Prostate gland (tissue), 2 donors: Measurements from ENCODE around the gene RNF144B. TPM values are rescaled to one million over a fixed set of nuclear protein-coding genes. Genes with fewer than 3 reads are reported as not detected.
A peak's percentile ranks its signal among the peaks of the same experiment; 100 is the strongest.

Source experiments
- DNase-seq: peaks from one replicate; pipeline ENCODE4 v3.0.0-alpha.2; 2019; ENCODE audit warnings: low spot score
- H3K27ac ChIP-seq, 2 donors: fragments of 200-600 bp; sonication (generic); 2 replicates each; pipeline ENCODE4 v1.5.1; 2017 to 2019
- H3K27me3 ChIP-seq: fragments of 200-600 bp; sonication (generic); replicated peaks from 2 replicates; pipeline ENCODE4 v1.5.1; 2019; ENCODE audit not compliant: insufficient read depth
- H3K36me3 ChIP-seq, 2 donors: fragments of 200-600 bp; sonication (generic); 1 replicate in 1 of 2; 2 replicates in 1 of 2; pipeline versions ENCODE4 v1.5.1 to v1.8.1; 2017 to 2019
- H3K4me1 ChIP-seq: fragments of 200-600 bp; sonication (generic); replicated peaks from 2 replicates; pipeline ENCODE4 v1.5.1; 2019
- H3K4me3 ChIP-seq, 2 donors: fragments of 200-600 bp; sonication (generic); 2 replicates each; pipeline ENCODE4 v1.5.1; 2017 to 2019
- H3K9me3 ChIP-seq: fragments of 200-600 bp; sonication (generic); 2 replicates; pipeline ENCODE4 v1.5.1; 2017
- POLR2A ChIP-seq: fragments of 450-650 bp; IDR thresholded peaks from one replicate; pipeline ENCODE4 v1.6.1; 2016; ENCODE audit warnings: antibody characterized with exemption, mild to moderate bottlenecking
- POLR2AphosphoS5 ChIP-seq: sonication (generic); formaldehyde crosslinking; IDR thresholded peaks from one replicate; pipeline ENCODE4 v1.6.1; 2017; ENCODE audit warnings: antibody characterized with exemption
- WGBS: methylation state at CpG from one replicate; pipeline ENCODE4 v1.1.5; 2018; 5-methylcytosine and 5-hydroxymethylcytosine counted together
- intact Hi-C: fragments of 100-400 bp; cut with DNase I; formaldehyde crosslinking; loops from one replicate; pipeline ENCODE4 v1.14.2; 2022
- total RNA-seq, 2 donors: library from RNA; depleted of rRNA; stranded (reverse); fragments of >200 nt; gene quantifications; one replicate each; pipeline ENCODE4 v1.1.0, GENCODE V29; 2016
- TF ChIP-seq, protein P1 (sequence below), 4 experiments: fragments of 200-600 bp in 2 of 4; fragments of 450-650 bp in 2 of 4; sonication (generic) in 2 of 4; IDR thresholded peaks; 1 replicate in 3 of 4; 2 replicates in 1 of 4; pipeline ENCODE4 v1.5.1; 2016 to 2019; ENCODE audit warnings: antibody characterized with exemption in 4 of 4, mild to moderate bottlenecking in 2 of 4, moderate library complexity in 2 of 4

RNF144B gene
- total RNA-seq, 2 donors from 2014 or later: 25.3 to 50.8 TPM

DNA sequence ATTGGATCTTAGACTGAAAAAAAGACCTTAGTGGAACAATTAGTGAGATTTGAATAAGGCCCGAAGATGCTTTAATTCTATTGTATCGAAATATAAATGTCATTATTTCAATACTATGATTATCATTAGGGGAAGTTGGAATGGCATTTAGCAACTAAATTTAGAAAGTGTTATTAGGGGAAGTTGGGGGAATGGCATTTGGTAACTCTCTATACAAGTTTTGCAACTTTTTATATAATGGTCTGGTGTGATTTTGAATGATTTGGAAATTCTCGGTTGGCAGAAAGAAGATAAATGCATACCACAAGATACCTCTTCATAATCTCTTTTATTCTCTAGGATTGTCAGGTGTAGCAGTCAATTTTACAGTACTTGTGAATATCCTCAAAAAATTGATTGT is 49.2 kb downstream of the RNF144B start:
- Histone ChIP-seq H3K4me3 (no peak overlapping the region), H3K27me3 (no peaks in the 10 kb centered on the region), H3K4me1 (no peaks in the 10 kb centered on the region), H3K27ac (no peak overlapping the region), H3K36me3 (no peaks in the 10 kb centered on the region), H3K9me3 (no peaks in the 10 kb centered on the region)
- no peak for DNase-seq
- WGBS: 88% methylated on average over 3 of the region's 3 CpGs
- intact Hi-C loops: no loop called here
- no peak for TF ChIP-seq POLR2A
- no peak for TF ChIP-seq POLR2AphosphoS5
- TF ChIP-seq, protein P1, sequence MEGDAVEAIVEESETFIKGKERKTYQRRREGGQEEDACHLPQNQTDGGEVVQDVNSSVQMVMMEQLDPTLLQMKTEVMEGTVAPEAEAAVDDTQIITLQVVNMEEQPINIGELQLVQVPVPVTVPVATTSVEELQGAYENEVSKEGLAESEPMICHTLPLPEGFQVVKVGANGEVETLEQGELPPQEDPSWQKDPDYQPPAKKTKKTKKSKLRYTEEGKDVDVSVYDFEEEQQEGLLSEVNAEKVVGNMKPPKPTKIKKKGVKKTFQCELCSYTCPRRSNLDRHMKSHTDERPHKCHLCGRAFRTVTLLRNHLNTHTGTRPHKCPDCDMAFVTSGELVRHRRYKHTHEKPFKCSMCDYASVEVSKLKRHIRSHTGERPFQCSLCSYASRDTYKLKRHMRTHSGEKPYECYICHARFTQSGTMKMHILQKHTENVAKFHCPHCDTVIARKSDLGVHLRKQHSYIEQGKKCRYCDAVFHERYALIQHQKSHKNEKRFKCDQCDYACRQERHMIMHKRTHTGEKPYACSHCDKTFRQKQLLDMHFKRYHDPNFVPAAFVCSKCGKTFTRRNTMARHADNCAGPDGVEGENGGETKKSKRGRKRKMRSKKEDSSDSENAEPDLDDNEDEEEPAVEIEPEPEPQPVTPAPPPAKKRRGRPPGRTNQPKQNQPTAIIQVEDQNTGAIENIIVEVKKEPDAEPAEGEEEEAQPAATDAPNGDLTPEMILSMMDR (IDR thresholded peaks at IDR 0.05): no peak

DNA sequence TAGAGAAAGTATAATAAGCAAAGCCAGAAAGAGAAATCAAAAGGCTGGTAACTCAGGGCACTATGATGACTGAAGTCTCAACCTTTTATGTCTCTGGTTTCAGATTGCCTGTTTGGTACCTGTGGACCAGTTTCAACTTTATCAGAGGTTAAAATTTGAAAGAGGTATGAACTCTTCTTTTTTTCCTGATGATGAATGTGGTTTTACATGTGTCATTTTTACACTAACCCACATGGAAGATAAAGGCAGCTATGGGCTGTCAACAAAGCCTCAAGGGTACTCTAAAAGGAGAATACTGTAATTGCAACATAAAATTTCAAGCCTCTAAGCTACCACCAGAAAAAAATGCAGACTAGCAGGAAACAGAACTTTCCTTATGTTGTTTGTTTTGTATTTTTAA is 52.4 kb downstream of the RNF144B start:
- Histone ChIP-seq H3K4me1 (no peaks in the 10 kb centered on the region), H3K4me3 (no peak overlapping the region), H3K9me3 (no peaks in the 10 kb centered on the region), H3K27ac (no peak overlapping the region), H3K27me3 (no peaks in the 10 kb centered on the region), H3K36me3 (no peaks in the 10 kb centered on the region)
- intact Hi-C loops: no loop called here
- TF ChIP-seq POLR2AphosphoS5: no peak
- TF ChIP-seq POLR2A: no peak
- TF ChIP-seq, protein P1 (IDR thresholded peaks at IDR 0.05): no peak
- DNase-seq: no peak

DNA sequence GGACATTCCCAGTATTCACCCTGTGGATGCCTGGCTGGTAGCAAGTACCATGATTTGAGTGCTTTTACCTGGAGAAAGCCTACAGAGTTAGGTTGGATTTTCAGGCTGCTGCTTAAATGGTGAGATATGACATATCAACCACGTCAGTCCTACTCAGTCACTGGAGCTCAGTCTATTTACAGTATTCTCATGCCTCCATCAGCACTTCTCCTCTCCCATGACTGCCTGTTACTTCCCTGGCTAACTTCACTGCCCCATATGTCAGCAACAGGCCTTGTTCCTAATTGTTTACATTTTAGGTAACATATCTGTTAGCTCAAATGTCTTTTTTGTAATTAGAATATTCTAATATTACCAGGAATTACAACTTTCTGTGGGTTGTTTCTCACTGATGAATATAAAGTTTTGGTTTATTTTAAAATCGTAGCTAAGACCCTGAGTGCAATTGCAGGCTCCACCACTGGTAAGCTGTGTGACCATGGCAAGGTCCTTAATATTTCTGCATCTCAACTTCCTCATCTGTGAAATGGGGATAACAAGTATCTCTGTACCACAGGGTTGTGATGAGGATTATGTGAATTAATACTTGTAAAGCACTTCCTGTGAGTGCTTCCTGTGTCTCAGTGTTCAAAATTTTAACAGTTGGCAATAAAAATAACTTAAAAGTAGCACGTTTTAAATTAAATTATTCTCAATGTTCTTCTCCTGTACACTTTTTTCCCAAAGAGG is 54.3 kb downstream of the RNF144B start:
- H3K9me3 ChIP-seq: no peaks in the 10 kb centered on the region
- no peak overlapping the region for H3K4me3 ChIP-seq
- 67% methylated on average over 3 of the region's 3 CpGs for WGBS
- TF ChIP-seq, protein P1 (IDR thresholded peaks at IDR 0.05): no peak
- TF ChIP-seq POLR2A (no peak), POLR2AphosphoS5 (peak; percentile 42)
- no peaks in the 10 kb centered on the region for H3K36me3 ChIP-seq
- H3K27ac ChIP-seq: no peak overlapping the region
- intact Hi-C loops: no loop called here
- H3K4me1 ChIP-seq: no peaks in the 10 kb centered on the region
- peak; percentile 20 for DNase-seq
- no peaks in the 10 kb centered on the region for H3K27me3 ChIP-seq

DNA sequence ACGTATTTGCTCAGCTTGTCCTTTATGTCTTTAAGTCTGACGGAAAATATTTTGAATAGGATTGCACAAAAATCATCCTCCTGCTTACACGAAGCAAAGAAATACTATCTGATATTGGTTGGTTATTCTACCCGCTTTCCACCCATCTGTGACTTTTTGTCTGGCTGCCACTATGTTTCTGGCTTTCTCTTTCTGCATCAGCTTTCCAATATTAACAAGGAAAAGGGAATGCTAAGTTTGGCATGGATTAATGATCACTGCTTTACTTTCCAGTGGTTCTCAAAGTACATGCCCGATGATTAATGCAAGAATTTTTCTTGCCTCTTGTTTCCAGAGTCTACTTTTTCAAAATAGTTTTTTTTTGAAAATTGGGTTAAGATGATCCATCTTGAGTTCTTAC is 57.0 kb downstream of the RNF144B start:
- no peak overlapping the region for H3K27ac ChIP-seq
- intact Hi-C loops: no loop called here
- H3K36me3 ChIP-seq: no peaks in the 10 kb centered on the region
- H3K4me1 ChIP-seq: no peaks in the 10 kb centered on the region
- H3K9me3 ChIP-seq: no peaks in the 10 kb centered on the region
- WGBS: 35% methylated on average over 5 of the region's 5 CpGs
- TF ChIP-seq, protein P1 (IDR thresholded peaks at IDR 0.05): no peak
- TF ChIP-seq POLR2A (no peak), POLR2AphosphoS5 (no peak)
- no peaks in the 10 kb centered on the region for H3K27me3 ChIP-seq
- no peak for DNase-seq
- no peak overlapping the region for H3K4me3 ChIP-seq

DNA sequence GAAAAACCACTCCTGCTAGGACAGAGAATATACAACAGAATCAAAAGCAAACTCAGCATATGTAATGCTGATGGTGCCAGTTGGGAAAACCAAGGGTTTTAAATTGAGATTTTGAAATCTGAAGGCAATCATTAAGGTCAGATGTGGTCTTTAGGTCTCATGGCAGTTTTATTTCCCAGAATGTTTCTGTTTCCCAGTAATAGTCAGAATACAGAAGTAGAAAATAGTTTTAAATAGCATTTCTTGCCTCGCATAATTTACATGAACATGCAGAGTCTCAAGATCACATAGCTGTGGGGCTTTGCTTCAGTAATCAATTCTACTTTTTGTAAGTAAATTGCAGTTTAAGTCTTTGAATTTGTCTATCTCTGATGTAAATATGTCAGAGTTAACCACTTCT is 58.1 kb downstream of the RNF144B start:
- no peak for TF ChIP-seq POLR2AphosphoS5
- TF ChIP-seq, protein P1 (IDR thresholded peaks at IDR 0.05): no peak
- no peak for TF ChIP-seq POLR2A
- Histone ChIP-seq H3K36me3 (no peaks in the 10 kb centered on the region), H3K4me1 (no peaks in the 10 kb centered on the region), H3K27ac (no peak overlapping the region), H3K27me3 (no peaks in the 10 kb centered on the region), H3K9me3 (no peaks in the 10 kb centered on the region), H3K4me3 (no peak overlapping the region)
- no peak for DNase-seq
- intact Hi-C loops: no loop called here
- 93% methylated on average over 1 of the region's 1 CpG for WGBS
